ENCODE data around the gene COL23A1.

The COL23A1 gene

DNA sequence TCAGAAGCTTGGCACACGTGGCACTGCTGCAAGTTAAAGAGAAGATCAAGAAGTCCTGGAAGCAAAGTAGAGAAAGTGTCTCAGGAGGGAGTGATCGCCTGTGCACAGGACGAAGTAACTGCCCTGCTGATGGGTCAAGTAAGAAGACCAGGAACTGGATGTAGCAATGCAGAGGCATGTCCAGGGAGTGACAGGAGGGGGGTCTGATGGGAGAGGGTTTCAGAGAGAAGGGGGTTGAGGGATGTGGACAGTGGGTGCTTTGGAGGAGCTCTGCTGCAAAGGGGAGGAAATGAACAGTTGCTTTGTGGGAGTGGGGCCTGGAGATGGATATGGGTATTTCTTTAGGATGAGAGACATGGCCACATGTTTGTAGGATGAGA lies 297.4 kb downstream of the COL23A1 start:
- Histone ChIP-seq H3K36me3 (no peaks in the 10 kb centered on the region), H3K27ac (no peak overlapping the region), H3K4me3 (ENCODE audit: low read depth in 1 of 2, low read length in 1 of 2) (no peak overlapping the region), H3K27me3 (no peaks in the 10 kb centered on the region), H3K4me1 (ENCODE audit: control insufficient read depth in 1 of 2, insufficient read depth in 1 of 2, low read depth in 1 of 2, low read length in 1 of 2) (no peaks in the 10 kb centered on the region), H3K9me3 (no peaks in the 10 kb centered on the region)
- TF ChIP-seq, protein P1, sequence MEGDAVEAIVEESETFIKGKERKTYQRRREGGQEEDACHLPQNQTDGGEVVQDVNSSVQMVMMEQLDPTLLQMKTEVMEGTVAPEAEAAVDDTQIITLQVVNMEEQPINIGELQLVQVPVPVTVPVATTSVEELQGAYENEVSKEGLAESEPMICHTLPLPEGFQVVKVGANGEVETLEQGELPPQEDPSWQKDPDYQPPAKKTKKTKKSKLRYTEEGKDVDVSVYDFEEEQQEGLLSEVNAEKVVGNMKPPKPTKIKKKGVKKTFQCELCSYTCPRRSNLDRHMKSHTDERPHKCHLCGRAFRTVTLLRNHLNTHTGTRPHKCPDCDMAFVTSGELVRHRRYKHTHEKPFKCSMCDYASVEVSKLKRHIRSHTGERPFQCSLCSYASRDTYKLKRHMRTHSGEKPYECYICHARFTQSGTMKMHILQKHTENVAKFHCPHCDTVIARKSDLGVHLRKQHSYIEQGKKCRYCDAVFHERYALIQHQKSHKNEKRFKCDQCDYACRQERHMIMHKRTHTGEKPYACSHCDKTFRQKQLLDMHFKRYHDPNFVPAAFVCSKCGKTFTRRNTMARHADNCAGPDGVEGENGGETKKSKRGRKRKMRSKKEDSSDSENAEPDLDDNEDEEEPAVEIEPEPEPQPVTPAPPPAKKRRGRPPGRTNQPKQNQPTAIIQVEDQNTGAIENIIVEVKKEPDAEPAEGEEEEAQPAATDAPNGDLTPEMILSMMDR (IDR thresholded peaks at IDR 0.05), result no peak

GRCh38 chr5:178291969-178292825 lies 298.0 kb downstream of the COL23A1 start:
- Histone ChIP-seq H3K9me3 (no peaks in the 10 kb centered on the region), H3K36me3 (no peaks in the 10 kb centered on the region), H3K4me1 (ENCODE audit: control insufficient read depth in 1 of 2, insufficient read depth in 1 of 2, low read depth in 1 of 2, low read length in 1 of 2) (no peaks in the 10 kb centered on the region), H3K4me3 (ENCODE audit: low read depth in 1 of 2, low read length in 1 of 2) (no peak overlapping the region), H3K27ac (no peak overlapping the region), H3K27me3 (no peaks in the 10 kb centered on the region)
- TF ChIP-seq, protein P1 (IDR thresholded peaks at IDR 0.05), result no peak

GRCh38 chr5:178291161-178291561 lies 299.0 kb downstream of the COL23A1 start:
- no peaks in the 10 kb centered on the region for H3K36me3 ChIP-seq
- no peaks in the 10 kb centered on the region for H3K27me3 ChIP-seq
- H3K4me1 ChIP-seq (ENCODE audit: control insufficient read depth in 1 of 2, insufficient read depth in 1 of 2, low read depth in 1 of 2, low read length in 1 of 2), result no peaks in the 10 kb centered on the region
- no peaks in the 10 kb centered on the region for H3K9me3 ChIP-seq
- TF ChIP-seq, protein P1 (IDR thresholded peaks at IDR 0.05), result no peak
- H3K27ac ChIP-seq, result no peak overlapping the region
- no peak overlapping the region for H3K4me3 ChIP-seq (ENCODE audit: low read depth in 1 of 2, low read length in 1 of 2)

DNA sequence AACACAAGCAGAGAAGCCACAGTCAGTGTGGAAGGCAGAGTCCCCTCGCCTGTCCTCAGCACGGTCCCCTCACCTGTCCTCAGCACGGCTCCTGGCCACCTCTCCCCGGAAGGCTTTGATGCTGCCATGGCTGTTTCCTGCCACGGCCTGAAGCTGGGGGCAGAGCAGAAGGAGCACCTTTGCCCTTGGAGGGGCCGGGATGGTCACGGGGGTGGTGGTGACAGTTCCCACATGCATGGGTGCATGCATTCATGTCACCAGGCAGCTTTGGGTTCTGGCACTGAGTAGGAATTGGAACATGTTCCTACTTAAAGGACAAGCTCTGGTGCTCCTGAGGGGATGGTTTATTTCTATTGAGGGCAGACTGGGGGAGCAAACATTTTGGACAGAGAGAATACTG lies 299.8 kb downstream of the COL23A1 start:
- Histone ChIP-seq H3K36me3 (no peaks in the 10 kb centered on the region), H3K27ac (no peak overlapping the region), H3K4me1 (ENCODE audit: control insufficient read depth in 1 of 2, insufficient read depth in 1 of 2, low read depth in 1 of 2, low read length in 1 of 2) (no peaks in the 10 kb centered on the region), H3K9me3 (no peaks in the 10 kb centered on the region), H3K27me3 (no peaks in the 10 kb centered on the region), H3K4me3 (ENCODE audit: low read depth in 1 of 2, low read length in 1 of 2) (no peak overlapping the region)
- TF ChIP-seq, protein P1 (IDR thresholded peaks at IDR 0.05), result no peak

DNA sequence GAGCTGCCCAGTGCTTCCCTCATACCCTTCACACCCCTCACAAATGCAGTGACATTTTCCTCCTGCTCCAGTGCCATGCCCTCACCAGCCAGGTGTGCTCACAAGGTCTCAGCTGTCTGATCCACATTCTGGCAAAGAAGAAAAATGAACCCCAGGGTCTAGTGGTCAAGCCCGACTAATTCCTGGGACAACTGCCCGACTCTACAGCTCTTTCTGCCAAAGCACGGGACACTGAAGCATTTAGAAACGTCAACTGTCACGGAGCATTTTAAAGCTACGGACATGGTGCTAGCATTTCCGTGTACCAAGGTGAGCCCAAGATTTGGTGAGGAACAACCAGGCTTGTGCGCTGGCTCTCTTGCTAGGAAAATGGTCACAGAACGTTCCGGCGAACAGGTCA lies 300.8 kb downstream of the COL23A1 start:
- H3K4me1 ChIP-seq (ENCODE audit: control insufficient read depth in 1 of 2, insufficient read depth in 1 of 2, low read depth in 1 of 2, low read length in 1 of 2), result no peaks in the 10 kb centered on the region
- TF ChIP-seq, protein P1 (IDR thresholded peaks at IDR 0.05), result no peak
- H3K9me3 ChIP-seq, result no peaks in the 10 kb centered on the region
- no peak overlapping the region for H3K27ac ChIP-seq
- no peaks in the 10 kb centered on the region for H3K36me3 ChIP-seq
- H3K27me3 ChIP-seq, result no peaks in the 10 kb centered on the region
- H3K4me3 ChIP-seq (ENCODE audit: low read depth in 1 of 2, low read length in 1 of 2), result no peak overlapping the region

Data from neutrophil (primary cell).